NCI-H2107 treated with DMSO at 0.1 percent for 48 hours (cell line): ENCODE measurements around the gene SLC9A3.
A peak's percentile ranks its signal among the peaks of the same experiment; 100 is the strongest.
"Not testable (repeated sequence)": the region's sequence is repeated elsewhere in the genome, so short reads cannot be mapped to it uniquely, and the experiment has no call there.

Source experiments
- DNase-seq: peaks from one replicate; lab custom pipeline; 2025; ENCODE audit not compliant: unreplicated experiment; lab: John Stamatoyannopoulos, UW

Gene SLC9A3

GRCh38 chr5:509611-510185 is 14.6 kb downstream of the SLC9A3 start:
- no peak for DNase-seq

- DNase-seq, result not testable (repeated sequence)
Measured at GRCh38 chr5:507986-508575, 16.2 kb downstream of the SLC9A3 start.

- DNase-seq, result peak; percentile 36
Measured at GRCh38 chr5:505951-506525, 18.2 kb downstream of the SLC9A3 start.

- no peak for DNase-seq
Measured at GRCh38 chr5:504326-505154, 19.7 kb downstream of the SLC9A3 start.

GRCh38 chr5:502325-503079 is 21.7 kb downstream of the SLC9A3 start:
- DNase-seq, result no peak

- no peak for DNase-seq
Measured at GRCh38 chr5:501831-502184, 22.4 kb downstream of the SLC9A3 start.

GRCh38 chr5:501105-501830 is 23.0 kb downstream of the SLC9A3 start:
- DNase-seq, result no peak

GRCh38 chr5:500491-500890 is 23.8 kb downstream of the SLC9A3 start:
- no peak for DNase-seq

GRCh38 chr5:499233-500209 is 24.7 kb downstream of the SLC9A3 start:
- DNase-seq, result peak; percentile 12

- DNase-seq, result no peak
Measured at GRCh38 chr5:497871-498509, 26.3 kb downstream of the SLC9A3 start.

GRCh38 chr5:497090-497700 is 27.1 kb downstream of the SLC9A3 start:
- no peak for DNase-seq

GRCh38 chr5:496028-496427 is 28.2 kb downstream of the SLC9A3 start:
- no peak for DNase-seq

GRCh38 chr5:494667-495255 is 29.5 kb downstream of the SLC9A3 start:
- no peak for DNase-seq

GRCh38 chr5:493758-494157 is 30.5 kb downstream of the SLC9A3 start:
- DNase-seq, result no peak

GRCh38 chr5:493119-493701 is 31.0 kb downstream of the SLC9A3 start:
- no peak for DNase-seq

- DNase-seq, result no peak
Measured at GRCh38 chr5:492314-492893, 31.8 kb downstream of the SLC9A3 start.

GRCh38 chr5:491856-492155 is 32.4 kb downstream of the SLC9A3 start:
- no peak for DNase-seq
